Tibial nerve (tissue), 4 donors: ENCODE measurements around the gene ARIH2. TPM values are rescaled to one million over a fixed set of nuclear protein-coding genes. Genes with fewer than 3 reads are reported as not detected.
A peak's percentile ranks its signal among the peaks of the same experiment; 100 is the strongest.

Experiments
- DNase-seq, 2 donors: peaks; one replicate each; pipeline ENCODE4 v3.0.0-alpha.2; 2019; ENCODE audit warnings: low spot score in 2 of 2
- H3K27ac ChIP-seq, 4 donors: fragments of 200-600 bp; sonication (generic) in 3 of 4; one replicate each; pipeline ENCODE4 v1.5.1; 2017 to 2019; ENCODE audit warnings: mild to moderate bottlenecking in 1 of 4
- H3K27me3 ChIP-seq, 2 donors: fragments of 200-600 bp; sonication (generic) in 1 of 2; one replicate each; pipeline versions ENCODE4 v1.5.1 to v1.6.0; 2017 to 2019
- H3K36me3 ChIP-seq, 3 donors: fragments of 200-600 bp; sonication (generic); one replicate each; pipeline ENCODE4 v1.5.1; 2018 to 2019
- H3K4me1 ChIP-seq, 4 donors: fragments of 200-600 bp; sonication (generic) in 3 of 4; one replicate each; pipeline ENCODE4 v1.5.1; 2017 to 2019
- H3K4me3 ChIP-seq, 4 donors: fragments of 200-600 bp; sonication (generic) in 3 of 4; one replicate each; pipeline ENCODE4 v1.5.1; 2017 to 2019; ENCODE audit warnings: mild to moderate bottlenecking in 1 of 4, moderate library complexity in 1 of 4
- H3K9me3 ChIP-seq, 4 donors: fragments of 200-600 bp; sonication (generic) in 3 of 4; one replicate each; pipeline ENCODE4 v1.5.1; 2017 to 2019
- CTCF ChIP-seq, 5 experiments: fragments of 200-600 bp in 3 of 5; fragments of 450-650 bp in 2 of 5; sonication (generic) in 3 of 5; IDR thresholded peaks; one replicate each; pipeline ENCODE4 v1.5.1; 2016 to 2019; ENCODE audit warnings: antibody characterized with exemption in 5 of 5, mild to moderate bottlenecking in 3 of 5, moderate library complexity in 2 of 5
- EP300 ChIP-seq, 2 donors: sonication (generic); formaldehyde crosslinking; IDR thresholded peaks; one replicate each; pipeline ENCODE4 v1.6.1; 2017; ENCODE audit warnings: antibody characterized with exemption in 2 of 2, mild to moderate bottlenecking in 1 of 2
- POLR2A ChIP-seq, 2 donors: fragments of 450-650 bp; IDR thresholded peaks; one replicate each; pipeline ENCODE4 v1.6.1; 2017; ENCODE audit warnings: antibody characterized with exemption in 2 of 2, mild to moderate bottlenecking in 2 of 2, moderate library complexity in 2 of 2
- WGBS, 2 donors: methylation state at CpG; one replicate each; pipeline ENCODE4 v1.1.5; 2018; 5-methylcytosine and 5-hydroxymethylcytosine counted together
- total RNA-seq, 4 donors: library from RNA; depleted of rRNA; stranded (reverse); fragments of >200 nt; gene quantifications; one replicate each; pipeline ENCODE4 v1.1.0, GENCODE V29; 2016

ARIH2 gene
- total RNA-seq, 4 donors from 2014 or later = 68.8 to 115 (median 94.4) TPM

- peak overlapping the region in 1 of 4 donors; percentile 36 for H3K27ac ChIP-seq
- no peaks in the 10 kb centered on the region for H3K27me3 ChIP-seq
- H3K4me3 ChIP-seq = no peak overlapping the region
- peaks cover 0 to 51% (median 8%) of the 10 kb centered on the region in 3 donors for H3K36me3 ChIP-seq
- H3K9me3 ChIP-seq = no peaks in the 10 kb centered on the region
- WGBS, 2 donors = 51 to 57% methylated on average over 3 of the region's 3 CpGs
- peaks cover 0 to 68% (median 35%) of the 10 kb centered on the region in 4 donors for H3K4me1 ChIP-seq
- TF ChIP-seq EP300 (IDR thresholded peaks at IDR 0.05) (no peak), POLR2A (IDR thresholded peaks at IDR 0.05) (no peak), CTCF (IDR thresholded peaks at IDR 0.05) (no peak)
- no peak for DNase-seq
These were observed 10.9 kb downstream of the ARIH2 start for GRCh38 chr3:48929358-48930035.

GRCh38 chr3:48930590-48930989 lies 11.9 kb downstream of the ARIH2 start:
- WGBS, 2 donors = 82 to 85% methylated on average over 3 of the region's 3 CpGs
- Histone ChIP-seq H3K9me3 (no peaks in the 10 kb centered on the region), H3K27me3 (no peaks in the 10 kb centered on the region), H3K4me3 (no peak overlapping the region), H3K27ac (no peak overlapping the region), H3K4me1 (peaks cover 0 to 68% (median 35%) of the 10 kb centered on the region in 4 donors), H3K36me3 (peaks cover 0 to 47% (median 5%) of the 10 kb centered on the region in 3 donors)
- DNase-seq = no peak
- no peak for TF ChIP-seq CTCF (IDR thresholded peaks at IDR 0.05)

GRCh38 chr3:48931944-48932580 lies 13.4 kb downstream of the ARIH2 start:
- H3K4me3 ChIP-seq = no peak overlapping the region
- H3K4me1 ChIP-seq = peaks cover 0 to 58% (median 31%) of the 10 kb centered on the region in 4 donors

GRCh38 chr3:48934333-48934991 lies 15.8 kb downstream of the ARIH2 start:
- DNase-seq = no peak
- H3K4me1 ChIP-seq = peaks cover 0 to 40% (median 11%) of the 10 kb centered on the region in 4 donors
- no peaks in the 10 kb centered on the region for H3K27me3 ChIP-seq
- peaks cover 0 to 24% (median 5%) of the 10 kb centered on the region in 3 donors for H3K36me3 ChIP-seq
- no peak for TF ChIP-seq EP300 (IDR thresholded peaks at IDR 0.05)
- no peak for TF ChIP-seq CTCF (IDR thresholded peaks at IDR 0.05)
- no peak for TF ChIP-seq POLR2A (IDR thresholded peaks at IDR 0.05)
- 91 to 93% methylated on average over 5 of the region's 5 CpGs for WGBS, 2 donors
- no peak overlapping the region for H3K4me3 ChIP-seq
- H3K27ac ChIP-seq = no peak overlapping the region
- H3K9me3 ChIP-seq = no peaks in the 10 kb centered on the region

More at GRCh38 chr3:48931944-48932580, 13.4 kb downstream of the ARIH2 start:
- WGBS, 2 donors = 29 to 32% methylated on average over 1 of the region's 1 CpG
- no peak for DNase-seq
- H3K27me3 ChIP-seq = no peaks in the 10 kb centered on the region
- peaks cover 0 to 33% (median 5%) of the 10 kb centered on the region in 3 donors for H3K36me3 ChIP-seq
- no peaks in the 10 kb centered on the region for H3K9me3 ChIP-seq
- no peak overlapping the region for H3K27ac ChIP-seq
- no peak for TF ChIP-seq POLR2A (IDR thresholded peaks at IDR 0.05)
- no peak for TF ChIP-seq CTCF (IDR thresholded peaks at IDR 0.05)
- TF ChIP-seq EP300 (IDR thresholded peaks at IDR 0.05) = no peak

GRCh38 chr3:48935530-48935929 lies 16.9 kb downstream of the ARIH2 start:
- H3K36me3 ChIP-seq = peaks cover 0 to 24% (median 5%) of the 10 kb centered on the region in 3 donors
- no peaks in the 10 kb centered on the region for H3K27me3 ChIP-seq
- H3K27ac ChIP-seq = no peak overlapping the region
- no peaks in the 10 kb centered on the region for H3K9me3 ChIP-seq
- TF ChIP-seq CTCF (IDR thresholded peaks at IDR 0.05) (no peak), POLR2A (IDR thresholded peaks at IDR 0.05) (no peak), EP300 (IDR thresholded peaks at IDR 0.05) (no peak)
- H3K4me1 ChIP-seq = peaks cover 0 to 29% (median 5%) of the 10 kb centered on the region in 4 donors
- DNase-seq = no peak
- WGBS, 2 donors = 94% methylated on average over 4 of the region's 4 CpGs
- H3K4me3 ChIP-seq = no peak overlapping the region
